Nephron progenitor cell (in vitro differentiated cells): ENCODE measurements around the gene ZNF512B.

Source experiments
- DNase-seq: peaks from one replicate; pipeline ENCODE4 v3.0.0; 2021
- H3K27ac Mint-ChIP-seq: 2 replicates; pipeline ENCODE4 v1.8.0; 2021; ENCODE audit warnings: mild to moderate bottlenecking, moderate library complexity, mixed read lengths
- H3K27me3 Mint-ChIP-seq: 2 replicates; pipeline ENCODE4 v1.8.0; 2021; ENCODE audit warnings: mild to moderate bottlenecking, low read depth, mixed read lengths; ENCODE audit not compliant: poor library complexity
- H3K36me3 Mint-ChIP-seq: 2 replicates; pipeline ENCODE4 v1.8.0; 2021; ENCODE audit warnings: low read depth, mixed read lengths
- H3K4me1 Mint-ChIP-seq: 2 replicates; pipeline ENCODE4 v1.8.0; 2021; ENCODE audit warnings: mixed read lengths
- H3K4me3 Mint-ChIP-seq: 2 replicates; pipeline ENCODE4 v1.8.0; 2021; ENCODE audit warnings: mild to moderate bottlenecking, moderate library complexity, mixed read lengths
- H3K9me3 Mint-ChIP-seq: 2 replicates; pipeline ENCODE4 v1.8.0; 2021; ENCODE audit warnings: mild to moderate bottlenecking, moderate library complexity, mixed read lengths
- CTCF ChIP-seq: fragments of 200-600 bp; sonication (generic); IDR thresholded peaks from 2 replicates; pipeline ENCODE4 v1.5.0; 2021; ENCODE audit warnings: antibody characterized with exemption

Gene ZNF512B

DNA sequence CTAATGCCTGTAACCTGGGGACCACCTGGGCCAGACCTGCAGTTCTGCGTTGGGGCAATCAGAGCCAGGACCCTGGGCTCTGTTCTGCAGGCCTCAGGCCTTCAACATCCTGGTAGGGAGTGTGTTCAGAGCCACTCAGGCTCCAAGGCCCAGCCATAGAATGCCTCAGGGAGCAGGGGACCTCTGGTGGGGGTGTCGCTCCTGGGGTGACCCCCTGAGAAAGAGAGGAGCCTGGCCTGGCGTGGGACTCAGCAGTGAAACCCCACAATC, 26.0 kb downstream of the ZNF512B start:
- Mint-ChIP-seq H3K4me1 (peaks cover 20% of the 10 kb centered on the region), H3K27me3 (no peaks in the 10 kb centered on the region), H3K36me3 (no peaks in the 10 kb centered on the region), H3K9me3 (no peaks in the 10 kb centered on the region), H3K4me3 (no peak overlapping the region), H3K27ac (no peak overlapping the region)
- no peak for TF ChIP-seq CTCF
- DNase-seq, result no peak

- no peak for TF ChIP-seq CTCF
- DNase-seq, result no peak
- Mint-ChIP-seq H3K4me1 (peaks cover 15% of the 10 kb centered on the region), H3K27ac (no peak overlapping the region), H3K36me3 (no peaks in the 10 kb centered on the region), H3K27me3 (no peaks in the 10 kb centered on the region), H3K9me3 (no peaks in the 10 kb centered on the region), H3K4me3 (no peak overlapping the region)
Measured at GRCh38 chr20:63942969-63943807, 26.5 kb downstream of the ZNF512B start.

DNA sequence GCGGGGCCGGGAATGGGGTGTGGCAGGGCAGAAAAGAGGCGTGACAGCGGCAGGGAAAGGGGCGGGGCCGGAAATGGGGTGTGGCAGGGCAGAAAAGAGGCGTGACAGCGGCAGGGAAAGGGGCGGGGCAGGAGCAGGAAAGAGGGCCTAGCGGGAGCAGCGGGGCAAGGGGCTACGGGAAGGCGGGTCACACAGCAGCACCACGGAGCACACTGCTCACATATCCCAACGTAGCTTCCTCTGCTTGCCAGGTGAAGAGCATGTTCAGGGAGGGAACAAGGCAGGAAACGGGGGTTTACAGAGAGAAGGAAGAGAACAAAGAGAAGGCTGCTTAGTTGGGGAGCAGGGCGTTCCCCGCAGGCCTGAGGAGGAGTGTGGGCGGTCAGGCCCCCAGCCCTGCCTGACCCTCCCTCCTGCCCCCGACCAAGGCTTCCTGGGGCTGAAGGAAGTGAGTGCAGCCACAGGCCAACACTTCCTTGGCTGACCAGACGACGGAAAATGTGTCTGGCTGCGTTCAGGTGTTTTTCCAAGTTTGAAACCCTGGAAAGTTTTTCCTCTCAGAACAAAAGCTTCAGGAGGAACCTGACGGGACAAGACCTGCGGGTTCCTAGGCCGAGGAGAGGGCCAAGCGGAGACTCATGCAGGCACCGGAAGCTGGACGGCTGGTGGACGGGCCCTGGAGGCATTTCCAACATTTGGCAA, 27.3 kb downstream of the ZNF512B start:
- TF ChIP-seq CTCF, result no peak
- no peak overlapping the region for H3K27ac Mint-ChIP-seq
- DNase-seq, result peak; percentile 63

GRCh38 chr20:63941282-63942081, 28.2 kb downstream of the ZNF512B start:
- H3K27me3 Mint-ChIP-seq, result no peaks in the 10 kb centered on the region
- H3K4me3 Mint-ChIP-seq, result no peak overlapping the region
- no peak overlapping the region for H3K27ac Mint-ChIP-seq
- H3K4me1 Mint-ChIP-seq, result peaks cover 5% of the 10 kb centered on the region
- no peaks in the 10 kb centered on the region for H3K9me3 Mint-ChIP-seq
- no peak for DNase-seq
- H3K36me3 Mint-ChIP-seq, result peaks cover 13% of the 10 kb centered on the region
- TF ChIP-seq CTCF, result no peak

More for the DNA sequence above, 27.3 kb downstream of the ZNF512B start:
- Mint-ChIP-seq H3K36me3 (peaks cover 7% of the 10 kb centered on the region), H3K4me1 (peaks cover 12% of the 10 kb centered on the region), H3K27me3 (no peaks in the 10 kb centered on the region), H3K9me3 (no peaks in the 10 kb centered on the region), H3K4me3 (peak overlapping the region; percentile 69)

DNA sequence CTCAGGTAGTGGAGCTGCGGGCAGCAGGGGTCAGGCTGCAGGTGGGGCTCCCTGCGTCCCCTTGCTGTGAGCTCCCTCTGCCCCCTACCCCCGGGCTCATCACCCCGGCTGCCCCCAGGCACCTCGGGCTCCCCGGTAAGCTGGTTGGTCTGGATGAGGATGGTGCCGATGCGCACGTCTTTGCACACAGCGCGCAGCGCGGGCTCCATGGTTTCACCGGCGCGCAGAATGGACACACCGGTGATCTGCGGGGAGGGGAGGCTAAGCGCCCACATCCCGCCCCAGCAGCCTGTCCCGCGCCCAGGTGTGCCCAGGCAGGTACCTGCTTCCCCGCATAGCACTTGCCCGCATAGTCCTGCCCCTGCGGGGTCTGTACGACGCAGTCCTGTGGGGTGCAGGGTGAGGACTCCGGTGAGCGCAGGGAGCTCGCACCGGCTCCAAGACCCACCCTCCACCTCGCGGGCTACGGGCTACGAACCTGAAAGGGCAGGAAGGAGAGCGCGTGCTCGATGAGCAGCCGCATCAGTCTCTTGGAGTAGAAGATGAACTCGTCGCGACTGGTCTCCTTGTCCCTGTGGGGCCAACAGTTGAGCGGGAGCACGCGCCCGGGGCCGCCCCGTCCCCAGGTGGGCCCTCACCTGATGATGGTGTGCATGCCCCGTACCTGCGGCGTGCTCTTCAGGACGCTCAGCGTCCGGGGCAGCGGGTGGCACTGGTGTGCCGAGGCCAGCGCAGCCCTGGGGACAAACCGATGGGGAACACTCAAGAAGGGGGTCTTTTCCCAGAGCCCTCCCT, 29.1 kb downstream of the ZNF512B start:
- no peak for TF ChIP-seq CTCF
- no peaks in the 10 kb centered on the region for H3K27me3 Mint-ChIP-seq

More for the DNA sequence above, 29.1 kb downstream of the ZNF512B start:
- Mint-ChIP-seq H3K4me3 (no peak overlapping the region), H3K27ac (no peak overlapping the region), H3K4me1 (peaks cover 11% of the 10 kb centered on the region), H3K9me3 (no peaks in the 10 kb centered on the region), H3K36me3 (peaks cover 21% of the 10 kb centered on the region)
- no peak for DNase-seq
